GM19099 (cell line): Measurements from ENCODE around the gene NOTUM.

Experiments
- POLR2A ChIP-seq: IDR thresholded peaks from 3 replicates; pipeline ENCODE4 v1.6.1; 2011; ENCODE audit warnings: low read depth; ENCODE audit not compliant: insufficient read length; ENCODE audit errors: extremely low read depth

Gene NOTUM

GRCh38 chr17:81930142-81931125 is 30.6 kb downstream of the NOTUM start:
- no peak for TF ChIP-seq POLR2A

- TF ChIP-seq POLR2A: no peak
Measured at GRCh38 chr17:81929253-81930141, 31.5 kb downstream of the NOTUM start.

GRCh38 chr17:81928544-81929252 is 32.3 kb downstream of the NOTUM start:
- TF ChIP-seq POLR2A: no peak

- TF ChIP-seq POLR2A: no peak
Measured at GRCh38 chr17:81927653-81928543, 33.1 kb downstream of the NOTUM start, which contains the start of gene MAFG. MAFG (minus strand) TSS chr17:81927735; CDS start chr17:81923185, 4,550 bp downstream.

GRCh38 chr17:81927152-81927652 is 33.8 kb downstream of the NOTUM start:
- peak; percentile 35 for TF ChIP-seq POLR2A

- TF ChIP-seq POLR2A: no peak
Measured at GRCh38 chr17:81926451-81927151, 34.4 kb downstream of the NOTUM start.

GRCh38 chr17:81925860-81926450 is 35.0 kb downstream of the NOTUM start:
- no peak for TF ChIP-seq POLR2A

- no peak for TF ChIP-seq POLR2A
Measured at GRCh38 chr17:81924557-81925532, 36.1 kb downstream of the NOTUM start.

- TF ChIP-seq POLR2A: no peak
Measured at GRCh38 chr17:81923302-81924260, 37.4 kb downstream of the NOTUM start.

- TF ChIP-seq POLR2A: no peak
Measured at GRCh38 chr17:81922566-81923301, 38.3 kb downstream of the NOTUM start.
